IPS-20b (cell line): ENCODE results near the gene TANGO2.

ENCODE experiments used
- H3K27ac ChIP-seq: one replicate; pipeline ENCODE4 v1.5.1; 2013; ENCODE audit warnings: low read length
- H3K27me3 ChIP-seq: 2 replicates; pipeline ENCODE4 v1.6.1; 2013; ENCODE audit warnings: mild to moderate bottlenecking, low read length, inconsistent platforms; ENCODE audit not compliant: insufficient read depth
- H3K36me3 ChIP-seq: 2 replicates; pipeline ENCODE4 v1.6.1; 2013; ENCODE audit warnings: low read depth, mild to moderate bottlenecking, inconsistent platforms, low read length, moderate library complexity; ENCODE audit not compliant: insufficient read depth
- H3K4me1 ChIP-seq: 2 replicates; pipeline ENCODE4 v1.6.1; 2013; ENCODE audit warnings: mild to moderate bottlenecking, control low read depth, inconsistent platforms, low read length, moderate library complexity; ENCODE audit not compliant: insufficient read depth
- H3K4me3 ChIP-seq: 2 replicates; pipeline ENCODE4 v1.5.1; 2013; ENCODE audit warnings: mild to moderate bottlenecking, low read length, inconsistent platforms
- H3K9ac ChIP-seq: 2 replicates; pipeline ENCODE4 v1.6.1; 2013; ENCODE audit warnings: low read depth, mild to moderate bottlenecking, inconsistent platforms, low read length, moderate library complexity
- H3K9me3 ChIP-seq: 2 replicates; pipeline ENCODE4 v1.6.1; 2013; ENCODE audit warnings: mild to moderate bottlenecking, low read depth, low read length, inconsistent platforms; ENCODE audit not compliant: insufficient read depth

TANGO2 gene

DNA sequence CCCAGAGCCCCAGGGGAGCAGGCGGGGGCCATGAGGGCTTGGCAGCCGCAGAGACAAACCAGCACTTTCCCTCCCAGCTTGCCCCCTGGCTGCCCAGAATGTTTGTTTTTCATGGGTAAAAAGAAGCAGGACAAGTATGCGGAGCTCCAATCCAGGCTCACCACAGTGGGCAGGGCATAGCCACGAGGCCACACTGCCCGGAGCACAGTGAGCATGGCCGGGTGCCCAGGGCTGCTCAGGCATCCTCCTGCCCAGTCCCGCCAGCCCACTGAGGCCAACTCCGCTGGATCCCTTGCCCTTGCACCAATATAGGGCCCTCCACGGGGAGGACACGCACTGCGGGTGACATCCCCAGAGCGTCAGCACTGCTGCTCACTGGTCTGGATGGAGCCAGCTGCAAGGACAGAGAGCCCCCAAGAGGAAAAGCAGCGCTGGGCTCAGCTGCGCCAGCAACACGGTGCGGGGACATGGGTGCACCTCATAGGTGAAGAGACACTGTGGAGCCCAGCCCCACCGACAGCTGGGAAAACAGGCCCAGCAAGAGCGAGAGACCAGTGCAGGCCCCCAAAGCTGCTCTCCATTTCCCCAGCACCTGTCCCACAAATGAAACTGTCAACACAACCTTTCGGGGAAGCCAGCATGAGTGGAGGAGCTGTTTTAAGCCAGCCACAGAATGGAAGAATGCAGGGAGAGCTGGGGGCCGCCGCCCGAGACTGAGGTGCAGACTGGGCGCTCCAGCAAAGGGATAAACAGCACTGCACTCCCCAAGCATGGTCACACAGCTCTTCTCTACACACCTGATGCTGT, 29.1 kb upstream of the TANGO2 start:
- no peaks in the 10 kb centered on the region for H3K9me3 ChIP-seq
- H3K27me3 ChIP-seq = no peaks in the 10 kb centered on the region
- no peak overlapping the region for H3K9ac ChIP-seq
- H3K36me3 ChIP-seq = no peaks in the 10 kb centered on the region
- H3K27ac ChIP-seq = no peak overlapping the region
- H3K4me3 ChIP-seq = no peak overlapping the region
- no peaks in the 10 kb centered on the region; the same call in 1 of the 2 replicates for H3K4me1 ChIP-seq

DNA sequence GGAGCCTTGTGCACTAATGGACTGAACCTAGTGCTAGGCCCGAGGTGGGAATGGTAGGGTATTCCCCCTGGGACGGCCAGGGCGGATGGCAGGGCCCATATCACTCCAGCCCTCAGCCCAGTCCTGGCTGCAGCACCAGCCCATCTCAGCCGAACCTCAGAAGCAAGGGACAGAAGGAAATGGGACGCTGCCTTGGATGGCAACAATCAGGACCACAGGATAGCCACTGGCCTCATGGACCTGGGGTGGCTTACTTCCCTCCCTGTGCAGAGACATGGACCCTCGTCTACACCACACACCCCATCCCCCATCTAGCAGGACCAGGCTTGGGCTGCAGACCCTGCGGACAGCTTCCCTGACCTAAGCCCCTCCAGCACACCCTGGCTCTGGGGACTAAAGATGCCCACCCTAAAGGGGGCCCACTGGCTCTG, 28.4 kb upstream of the TANGO2 start:
- H3K4me1 ChIP-seq = no peaks in the 10 kb centered on the region; the same call in 1 of the 2 replicates
- no peaks in the 10 kb centered on the region for H3K36me3 ChIP-seq
- H3K27ac ChIP-seq = no peak overlapping the region
- H3K4me3 ChIP-seq = no peak overlapping the region
- no peak overlapping the region for H3K9ac ChIP-seq
- no peaks in the 10 kb centered on the region for H3K27me3 ChIP-seq
- H3K9me3 ChIP-seq = no peaks in the 10 kb centered on the region

DNA sequence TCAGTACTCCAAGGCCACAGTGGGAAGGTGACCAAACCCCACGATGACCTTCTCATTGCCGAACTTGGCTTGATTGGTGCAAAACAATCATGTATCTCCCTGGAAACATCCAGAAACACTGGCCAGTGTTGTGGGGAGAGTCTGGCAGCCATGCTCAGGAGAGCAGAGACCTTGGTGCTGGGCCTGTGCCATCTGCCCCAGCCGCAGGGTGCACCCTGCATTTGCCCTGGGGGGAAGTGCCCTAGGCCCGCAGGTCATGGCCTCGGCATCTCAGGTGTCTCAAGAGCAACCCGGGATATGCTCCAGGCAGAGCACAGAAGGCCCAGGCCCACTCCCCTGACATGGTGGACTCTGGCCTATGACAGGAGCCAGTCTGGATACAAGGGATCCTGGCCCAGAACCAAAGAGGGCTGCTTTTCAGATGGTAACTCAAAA, 28.0 kb upstream of the TANGO2 start:
- no peaks in the 10 kb centered on the region for H3K9me3 ChIP-seq
- H3K27ac ChIP-seq = no peak overlapping the region
- no peaks in the 10 kb centered on the region for H3K4me1 ChIP-seq
- H3K36me3 ChIP-seq = no peaks in the 10 kb centered on the region
- H3K4me3 ChIP-seq = no peak overlapping the region
- H3K9ac ChIP-seq = no peak overlapping the region
- no peaks in the 10 kb centered on the region for H3K27me3 ChIP-seq

DNA sequence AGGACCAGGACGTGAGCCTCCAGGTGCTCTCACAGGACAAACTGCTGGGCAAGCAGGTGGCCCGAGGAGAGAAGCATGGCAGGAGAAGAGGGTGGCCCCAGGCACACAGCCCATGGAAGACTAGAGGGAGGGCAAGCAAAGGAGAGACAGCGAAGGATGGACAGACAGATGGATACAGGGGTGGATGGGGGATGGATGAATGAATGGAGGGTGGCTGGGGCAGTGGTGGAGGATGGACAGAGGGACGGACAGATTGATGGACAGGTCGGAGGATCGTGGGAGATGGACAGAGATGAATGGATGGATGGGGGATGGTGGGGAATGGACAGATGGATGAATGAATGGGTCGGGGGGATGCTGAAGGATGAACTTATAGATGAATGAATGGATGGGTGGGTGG, 27.0 kb upstream of the TANGO2 start:
- Histone ChIP-seq H3K9ac (no peak overlapping the region), H3K4me3 (no peak overlapping the region), H3K36me3 (no peaks in the 10 kb centered on the region), H3K27me3 (no peaks in the 10 kb centered on the region), H3K27ac (no peak overlapping the region), H3K4me1 (peaks cover 8% of the 10 kb centered on the region; the same call in 1 of the 2 replicates), H3K9me3 (no peaks in the 10 kb centered on the region)

DNA sequence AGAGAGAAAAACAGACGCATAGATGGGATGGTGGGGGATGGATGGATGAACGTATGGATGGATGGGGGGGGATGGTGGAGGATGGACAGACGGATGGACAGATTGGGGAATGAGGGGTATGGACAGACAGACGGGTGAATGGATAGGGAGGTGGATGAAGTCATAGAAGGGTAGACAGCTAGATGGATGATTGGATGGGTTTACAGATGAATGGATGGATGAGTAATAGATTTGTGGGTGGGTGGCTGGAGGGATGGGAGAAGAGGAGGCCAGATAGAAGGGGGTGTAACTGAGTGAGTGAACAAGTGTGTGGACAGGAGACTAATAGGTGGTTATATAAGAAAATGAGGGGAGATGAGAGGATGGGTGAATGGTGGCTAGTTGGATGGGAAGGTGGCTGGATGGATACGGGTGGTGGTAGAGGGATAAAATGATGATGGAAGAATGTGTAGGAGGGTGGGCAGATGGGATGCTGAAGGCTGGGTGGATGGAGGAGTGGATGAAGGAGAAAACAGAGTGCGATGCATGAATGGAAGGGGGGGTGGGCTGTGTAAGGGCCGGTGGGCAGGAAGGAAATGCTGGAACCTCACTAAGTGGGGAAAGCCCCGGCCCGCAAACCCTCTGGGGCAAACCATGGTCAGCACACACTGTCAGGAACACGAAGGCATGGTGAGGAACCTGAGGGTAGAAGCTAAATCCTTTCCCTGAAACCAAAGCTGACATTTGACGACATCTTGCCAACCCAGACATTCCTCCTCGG, 25.9 kb upstream of the TANGO2 start:
- H3K27me3 ChIP-seq = no peaks in the 10 kb centered on the region
- no peak overlapping the region for H3K27ac ChIP-seq
- no peak overlapping the region for H3K4me3 ChIP-seq
- no peak overlapping the region for H3K9ac ChIP-seq
- H3K4me1 ChIP-seq = peaks cover 12% of the 10 kb centered on the region; the same call in 1 of the 2 replicates
- H3K36me3 ChIP-seq = no peaks in the 10 kb centered on the region
- H3K9me3 ChIP-seq = no peaks in the 10 kb centered on the region

DNA sequence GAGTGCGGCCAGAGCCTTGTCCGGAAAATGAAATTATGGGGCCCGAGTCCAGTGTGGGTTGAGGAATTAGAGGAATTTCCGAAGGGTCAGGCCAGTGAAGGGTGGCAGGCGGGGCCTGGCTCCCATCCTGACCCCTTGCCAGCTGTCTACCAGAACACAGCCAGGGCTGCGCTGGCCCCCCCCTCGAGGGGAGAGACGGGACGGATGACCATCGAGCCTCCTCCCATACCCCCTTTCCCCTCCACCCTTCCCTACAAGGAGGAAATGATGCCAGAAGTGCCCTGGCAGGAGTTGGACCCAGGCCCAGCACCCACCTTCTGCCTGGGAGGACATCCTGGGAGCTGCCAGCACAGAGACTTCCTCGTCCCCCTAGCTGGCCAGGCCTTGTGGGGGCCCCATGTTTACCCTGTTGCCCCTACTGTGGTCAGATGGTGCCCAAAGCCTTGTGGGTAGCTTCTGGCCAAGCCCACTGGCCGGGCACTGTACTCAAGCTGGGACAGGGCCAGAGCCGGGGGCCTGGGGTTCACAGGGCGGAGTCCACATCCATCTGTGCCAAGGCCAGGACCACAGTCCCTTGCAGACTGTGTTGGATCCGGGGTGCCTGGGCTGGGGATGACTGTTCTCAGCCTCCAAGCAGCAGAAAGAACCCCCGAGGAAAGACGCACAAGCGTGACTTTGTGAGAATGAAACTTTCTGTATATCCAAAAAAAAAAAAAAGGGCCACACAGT, 25.1 kb upstream of the TANGO2 start:
- Histone ChIP-seq H3K27ac (no peak overlapping the region), H3K27me3 (no peaks in the 10 kb centered on the region), H3K9me3 (no peaks in the 10 kb centered on the region), H3K36me3 (no peaks in the 10 kb centered on the region), H3K9ac (no peak overlapping the region), H3K4me1 (peaks cover 18% of the 10 kb centered on the region), H3K4me3 (no peak overlapping the region)

DNA sequence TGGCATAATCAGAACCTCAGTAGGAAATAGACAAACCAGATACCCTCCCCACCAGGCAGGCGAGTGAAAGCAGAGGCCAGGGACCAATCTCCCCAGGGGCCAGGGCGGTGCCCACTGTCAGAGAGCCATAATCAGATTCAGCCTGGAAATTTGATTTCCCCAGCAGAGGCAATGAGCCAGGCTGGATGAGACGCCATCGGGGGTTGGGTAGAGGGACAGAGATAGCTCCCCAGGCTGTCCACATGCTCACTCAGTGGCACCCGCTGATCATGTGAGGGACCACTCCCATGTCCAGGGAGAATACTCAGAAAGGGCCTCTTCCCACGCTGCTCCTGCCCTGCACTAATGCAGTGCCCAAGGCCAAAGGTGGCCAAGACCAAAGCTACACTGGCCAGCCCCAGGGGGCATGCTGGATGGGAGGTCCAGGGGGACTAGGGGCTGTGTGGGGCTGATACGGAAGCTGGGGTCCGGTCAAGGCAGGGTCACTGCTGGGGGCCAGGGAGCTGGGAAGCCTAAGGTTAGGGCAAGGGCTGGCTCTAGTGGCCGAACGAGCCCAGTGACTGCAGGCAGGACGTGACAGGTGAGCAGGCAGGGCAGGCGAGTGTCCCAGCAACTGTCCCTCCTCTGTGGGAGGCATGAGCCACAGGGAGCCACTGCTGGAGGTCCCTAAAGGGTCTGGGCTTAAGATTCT, 24.1 kb upstream of the TANGO2 start:
- Histone ChIP-seq H3K9ac (no peak overlapping the region), H3K9me3 (no peaks in the 10 kb centered on the region), H3K36me3 (no peaks in the 10 kb centered on the region), H3K27ac (no peak overlapping the region), H3K4me1 (peaks cover 18% of the 10 kb centered on the region), H3K27me3 (no peaks in the 10 kb centered on the region), H3K4me3 (no peak overlapping the region)

DNA sequence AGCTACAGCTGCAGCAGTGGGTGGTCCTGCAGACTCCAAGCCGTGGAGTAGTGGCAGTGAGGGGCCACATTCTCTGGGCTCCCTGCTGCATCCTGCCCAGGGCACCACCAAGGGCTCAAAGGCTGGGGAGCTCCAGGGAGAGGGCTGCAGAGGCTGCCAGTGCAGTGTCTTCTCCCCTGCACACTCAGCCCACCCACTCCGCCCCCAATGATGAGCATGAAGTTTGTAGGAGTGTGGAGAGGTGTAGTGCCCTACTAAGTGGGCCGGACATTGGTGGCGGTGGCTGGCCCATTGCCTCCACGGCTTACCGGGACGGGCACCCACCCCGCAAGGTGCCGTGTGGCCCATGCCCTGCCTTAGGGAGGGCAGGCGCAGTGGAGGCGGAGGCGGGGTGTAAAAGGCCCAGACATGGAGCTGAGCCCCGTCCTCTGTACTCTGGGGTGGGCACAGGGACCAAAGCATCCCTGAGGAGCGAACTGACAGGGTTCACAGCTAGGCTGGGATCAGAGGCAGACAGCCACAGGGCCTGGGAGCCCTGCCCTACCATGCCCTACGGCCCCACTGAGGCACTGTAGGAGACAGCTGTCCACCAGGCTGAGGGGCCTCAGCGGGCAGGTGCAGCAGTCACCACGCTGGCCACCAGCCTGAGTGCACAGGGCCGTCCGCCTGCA, 23.2 kb upstream of the TANGO2 start:
- Histone ChIP-seq H3K9me3 (no peaks in the 10 kb centered on the region), H3K9ac (no peak overlapping the region), H3K4me3 (no peak overlapping the region), H3K4me1 (peaks cover 18% of the 10 kb centered on the region), H3K27me3 (no peaks in the 10 kb centered on the region), H3K36me3 (no peaks in the 10 kb centered on the region), H3K27ac (no peak overlapping the region)

DNA sequence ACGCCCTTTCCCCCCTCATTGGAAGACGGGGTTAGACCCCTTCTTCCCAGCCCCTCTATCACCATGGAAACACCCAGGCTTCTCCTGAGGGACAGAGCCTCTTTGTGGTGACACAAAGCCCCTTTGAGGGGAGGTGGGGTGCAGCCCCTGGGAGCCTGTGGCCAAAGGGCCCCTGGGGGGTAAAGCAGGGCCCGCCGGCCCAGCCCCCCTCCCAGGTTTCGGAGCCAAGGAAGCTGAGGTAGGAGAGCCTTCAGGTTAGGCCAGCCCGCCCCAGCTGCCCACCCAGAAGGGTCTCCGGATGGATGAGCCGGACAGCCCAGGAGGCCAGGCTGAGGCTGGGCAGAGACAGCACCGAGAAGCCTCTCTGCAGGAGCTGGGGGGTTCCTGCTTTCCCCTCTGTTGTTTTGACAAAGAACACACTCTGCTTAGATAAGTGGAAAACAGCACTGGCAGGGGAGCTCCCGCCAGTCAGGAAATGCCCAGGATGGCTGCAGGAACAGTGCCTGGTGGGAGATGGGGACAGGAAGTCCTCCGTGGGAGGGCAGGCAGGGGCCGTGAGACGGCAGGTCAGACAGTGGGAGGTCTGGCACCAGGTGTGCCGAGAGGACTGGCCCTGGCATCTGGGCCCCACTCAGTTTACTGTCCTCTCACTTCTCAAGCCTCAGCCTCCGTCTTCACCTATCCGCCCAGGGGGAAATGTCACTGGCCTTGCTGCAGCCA, 22.5 kb upstream of the TANGO2 start:
- Histone ChIP-seq H3K27me3 (no peaks in the 10 kb centered on the region), H3K36me3 (no peaks in the 10 kb centered on the region), H3K9me3 (0 out of 2 replicates have a peak, but pooled peaks cover 1% of the 10 kb centered on the region), H3K4me1 (peaks cover 18% of the 10 kb centered on the region), H3K9ac (no peak overlapping the region), H3K27ac (no peak overlapping the region), H3K4me3 (no peak overlapping the region)

DNA sequence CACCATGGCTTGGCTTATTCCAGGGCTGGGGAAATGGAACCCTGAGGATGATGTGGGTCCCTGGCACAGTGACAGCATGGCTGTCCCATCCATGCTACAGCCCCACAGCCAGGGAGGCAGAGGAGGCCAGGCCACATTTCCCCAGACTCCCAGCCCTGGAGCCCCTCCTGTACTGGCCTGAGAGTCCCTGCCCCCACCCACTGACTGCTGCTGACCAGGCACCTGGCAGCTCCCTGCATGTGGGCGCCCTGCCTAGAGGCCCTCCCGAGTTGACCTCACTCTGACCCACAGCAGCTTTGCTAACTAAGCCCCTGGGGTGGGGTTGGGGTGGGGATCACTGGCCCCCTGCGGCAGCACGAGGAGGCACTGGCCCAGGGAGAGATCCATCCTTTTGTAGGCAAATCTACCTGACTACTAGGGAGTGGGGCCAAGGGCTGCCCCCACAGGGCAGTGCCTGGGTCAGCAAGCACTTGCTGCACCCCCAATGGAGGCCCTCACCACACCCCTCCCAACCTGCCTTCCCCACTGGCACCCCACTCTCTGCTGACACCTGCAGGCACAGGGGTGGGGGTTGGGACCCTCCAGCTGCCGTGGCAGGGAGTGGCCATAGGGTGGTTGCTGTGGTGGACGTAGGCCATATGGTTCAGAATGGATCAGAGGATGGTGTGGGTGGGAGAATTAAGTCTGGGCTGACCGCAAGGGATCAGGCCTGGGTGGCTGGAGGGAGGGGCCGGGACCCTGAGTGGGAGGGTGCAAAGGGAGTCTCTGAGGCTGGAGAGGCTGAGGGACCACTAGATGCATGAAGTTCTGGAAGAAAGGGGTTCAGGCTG, 21.7 kb upstream of the TANGO2 start:
- Histone ChIP-seq H3K4me3 (no peak overlapping the region), H3K4me1 (peaks cover 18% of the 10 kb centered on the region), H3K27me3 (no peaks in the 10 kb centered on the region), H3K9me3 (peaks cover 7% of the 10 kb centered on the region), H3K27ac (no peak overlapping the region), H3K36me3 (no peaks in the 10 kb centered on the region), H3K9ac (no peak overlapping the region)
